MCF 10A (cell line): ENCODE results near the gene DYRK1A. TPM values are rescaled to one million over a fixed set of nuclear protein-coding genes. Genes with fewer than 3 reads are reported as not detected.
"Not testable (repeated sequence)": the region's sequence is repeated elsewhere in the genome, so short reads cannot be mapped to it uniquely, and the experiment has no call there.

Experiments used
- BruUV-seq: library from RNA; stranded (reverse); fragments of 400-500 nt; replicated peaks from 2 replicates; lab custom pipeline; 2021; lab: Mats Ljungman, UMichigan
- CTCF ChIA-PET: fragments of 300-600 bp; sonication (Branson Sonifier 250); formaldehyde crosslinking; extraction: SDS; loops from one replicate; lab custom pipeline; 2021; ENCODE audit warnings: antibody characterized with exemption, inconsistent platforms; lab: Yijun Ruan, JAX
- POLR2A ChIA-PET: fragments of 300-600, 350-650 bp; sonication (Branson Sonifier 250); formaldehyde crosslinking; extraction: SDS; loops from one replicate; lab custom pipeline; 2020; ENCODE audit warnings: antibody characterized with exemption, inconsistent platforms; lab: Yijun Ruan, JAX
- DNase-seq: peaks from one replicate; pipeline ENCODE4 v3.0.0-alpha.2; 2018; ENCODE audit not compliant: unreplicated experiment
- H3K27ac Mint-ChIP-seq: one replicate; pipeline ENCODE4 v1.8.0; 2022; ENCODE audit warnings: mild to moderate bottlenecking, low read depth, mixed read lengths; ENCODE audit not compliant: unreplicated experiment
- H3K27me3 Mint-ChIP-seq: one replicate; pipeline ENCODE4 v1.8.0; 2022; ENCODE audit warnings: mixed read lengths; ENCODE audit not compliant: insufficient read depth, unreplicated experiment
- H3K36me3 Mint-ChIP-seq: one replicate; pipeline ENCODE4 v1.8.0; 2022; ENCODE audit warnings: mild to moderate bottlenecking, moderate library complexity, mixed read lengths; ENCODE audit not compliant: insufficient read depth, unreplicated experiment
- H3K4me1 Mint-ChIP-seq: one replicate; pipeline ENCODE4 v1.8.0; 2022; ENCODE audit warnings: mixed read lengths; ENCODE audit not compliant: insufficient read depth, unreplicated experiment
- H3K4me3 Mint-ChIP-seq: one replicate; pipeline ENCODE4 v1.8.0; 2022; ENCODE audit warnings: mild to moderate bottlenecking, moderate library complexity, mixed read lengths; ENCODE audit not compliant: unreplicated experiment
- H3K9me3 Mint-ChIP-seq: one replicate; pipeline ENCODE4 v1.8.0; 2022; ENCODE audit warnings: mixed read lengths; ENCODE audit not compliant: unreplicated experiment
- CTCF ChIP-seq: fragments of 200-600 bp; IDR thresholded peaks from one replicate; pipeline ENCODE4 v1.8.0; 2022; ENCODE audit warnings: antibody characterized with exemption, mild to moderate bottlenecking; ENCODE audit not compliant: unreplicated experiment
- intact Hi-C: fragments of 100-400 bp; cut with micrococcal nuclease; formaldehyde crosslinking; loops from 2 replicates; pipeline ENCODE4 v1.14.1; 2022
- total RNA-seq: library from RNA; stranded (reverse); gene quantifications from 2 replicates; pipeline ENCODE4 v1.2.3, GENCODE V29; 2022

Gene DYRK1A
- total RNA-seq, 1 experiment from 2014 or later = 58.6 TPM

- no peak for DNase-seq
- BruUV-seq = no TSS peak
- Mint-ChIP-seq H3K36me3 (no peaks in the 10 kb centered on the region), H3K4me1 (peaks cover 25% of the 10 kb centered on the region), H3K27ac (no peak overlapping the region), H3K4me3 (no peak overlapping the region), H3K27me3 (no peaks in the 10 kb centered on the region), H3K9me3 (peaks cover 19% of the 10 kb centered on the region)
- intact Hi-C loops = no loop called here
- ChIA-PET CTCF (interaction anchor here (0.6 to 0.8 kb wide), 2 partner anchors 31 to 815 kb away, joined by 3 read pairs; no protein-coding TSS in a partner anchor), POLR2A (no interaction called here)
- TF ChIP-seq CTCF = no peak
Measured at GRCh38 chr21:37537391-37537996, 170.9 kb downstream of the DYRK1A start.

- DNase-seq = no peak
- CTCF ChIA-PET = interaction anchor here (0.6 kb wide), 1 partner anchor 174 kb away, joined by 3 read pairs; no protein-coding TSS in a partner anchor
- POLR2A ChIA-PET = no interaction called here
- BruUV-seq = no TSS peak
- intact Hi-C loops = no loop called here
- Mint-ChIP-seq H3K27me3 (no peaks in the 10 kb centered on the region), H3K4me1 (peaks cover 9% of the 10 kb centered on the region), H3K4me3 (no peak overlapping the region), H3K9me3 (peaks cover 28% of the 10 kb centered on the region), H3K27ac (no peak overlapping the region), H3K36me3 (no peaks in the 10 kb centered on the region)
- no peak for TF ChIP-seq CTCF
Measured at GRCh38 chr21:37538971-37539590, 172.5 kb downstream of the DYRK1A start.

GRCh38 chr21:37541128-37541527 is 174.6 kb downstream of the DYRK1A start:
- BruUV-seq, intact Hi-C loops, H3K4me1 Mint-ChIP-seq, H3K36me3 Mint-ChIP-seq, CTCF ChIA-PET, POLR2A ChIA-PET, H3K4me3 Mint-ChIP-seq, H3K27ac Mint-ChIP-seq, H3K27me3 Mint-ChIP-seq, DNase-seq: not testable (repeated sequence)
- peaks cover 28% of the 10 kb centered on the region for H3K9me3 Mint-ChIP-seq

GRCh38 chr21:37542512-37542911 is 175.9 kb downstream of the DYRK1A start:
- no peak for DNase-seq
- intact Hi-C loops = no loop called here
- BruUV-seq = no TSS peak
- Mint-ChIP-seq H3K36me3 (no peaks in the 10 kb centered on the region), H3K4me3 (no peak overlapping the region), H3K4me1 (peaks cover 7% of the 10 kb centered on the region), H3K27ac (no peak overlapping the region), H3K9me3 (peaks cover 16% of the 10 kb centered on the region), H3K27me3 (no peaks in the 10 kb centered on the region)
- CTCF ChIA-PET = no interaction called here
- TF ChIP-seq CTCF = no peak
- POLR2A ChIA-PET = no interaction called here
